Glutamatergic neuron (in vitro differentiated cells): ENCODE results near the gene PLEKHG5. TPM values are rescaled to one million over a fixed set of nuclear protein-coding genes. Genes with fewer than 3 reads are reported as not detected.

Experiments used
- DNase-seq: peaks from one replicate; pipeline ENCODE4 v3.0.0; 2022
- H3K27ac Mint-ChIP-seq: one replicate; pipeline ENCODE4 v1.8.0; 2020; ENCODE audit warnings: mild to moderate bottlenecking, mixed read lengths, inconsistent platforms; ENCODE audit not compliant: unreplicated experiment
- H3K27me3 Mint-ChIP-seq: one replicate; pipeline ENCODE4 v1.8.0; 2020; ENCODE audit warnings: mild to moderate bottlenecking, moderate library complexity, mixed read lengths, inconsistent platforms; ENCODE audit not compliant: unreplicated experiment
- H3K36me3 Mint-ChIP-seq: one replicate; pipeline ENCODE4 v1.8.0; 2020; ENCODE audit warnings: mild to moderate bottlenecking, mixed read lengths, inconsistent platforms; ENCODE audit not compliant: unreplicated experiment
- H3K4me1 Mint-ChIP-seq: one replicate; pipeline ENCODE4 v1.8.0; 2020; ENCODE audit warnings: mild to moderate bottlenecking, low read depth, mixed read lengths, inconsistent platforms; ENCODE audit not compliant: unreplicated experiment
- H3K4me3 Mint-ChIP-seq: one replicate; pipeline ENCODE4 v1.8.0; 2020; ENCODE audit warnings: mild to moderate bottlenecking, mixed read lengths, inconsistent platforms; ENCODE audit not compliant: unreplicated experiment
- H3K9me3 Mint-ChIP-seq: one replicate; pipeline ENCODE4 v1.8.0; 2020; ENCODE audit warnings: mild to moderate bottlenecking, moderate library complexity, mixed read lengths, inconsistent platforms; ENCODE audit not compliant: unreplicated experiment
- total RNA-seq: library from RNA; stranded (reverse); fragmentation: NEBNext Ultra II Directional; extraction: Animal tissue kit (Norgen Biotek cat#: 25700); gene quantifications from one replicate; pipeline ENCODE4 v1.2.1, GENCODE V29; 2021; ENCODE audit not compliant: unreplicated experiment
- TF ChIP-seq, protein P1 (sequence below): fragments of 200-600 bp; sonication (generic); IDR thresholded peaks from one replicate; pipeline ENCODE4 v1.5.0; 2021; ENCODE audit not compliant: partially characterized antibody, unreplicated experiment

Gene PLEKHG5
- total RNA-seq, 1 donor from 2014 or later, result 53.0 TPM

DNA sequence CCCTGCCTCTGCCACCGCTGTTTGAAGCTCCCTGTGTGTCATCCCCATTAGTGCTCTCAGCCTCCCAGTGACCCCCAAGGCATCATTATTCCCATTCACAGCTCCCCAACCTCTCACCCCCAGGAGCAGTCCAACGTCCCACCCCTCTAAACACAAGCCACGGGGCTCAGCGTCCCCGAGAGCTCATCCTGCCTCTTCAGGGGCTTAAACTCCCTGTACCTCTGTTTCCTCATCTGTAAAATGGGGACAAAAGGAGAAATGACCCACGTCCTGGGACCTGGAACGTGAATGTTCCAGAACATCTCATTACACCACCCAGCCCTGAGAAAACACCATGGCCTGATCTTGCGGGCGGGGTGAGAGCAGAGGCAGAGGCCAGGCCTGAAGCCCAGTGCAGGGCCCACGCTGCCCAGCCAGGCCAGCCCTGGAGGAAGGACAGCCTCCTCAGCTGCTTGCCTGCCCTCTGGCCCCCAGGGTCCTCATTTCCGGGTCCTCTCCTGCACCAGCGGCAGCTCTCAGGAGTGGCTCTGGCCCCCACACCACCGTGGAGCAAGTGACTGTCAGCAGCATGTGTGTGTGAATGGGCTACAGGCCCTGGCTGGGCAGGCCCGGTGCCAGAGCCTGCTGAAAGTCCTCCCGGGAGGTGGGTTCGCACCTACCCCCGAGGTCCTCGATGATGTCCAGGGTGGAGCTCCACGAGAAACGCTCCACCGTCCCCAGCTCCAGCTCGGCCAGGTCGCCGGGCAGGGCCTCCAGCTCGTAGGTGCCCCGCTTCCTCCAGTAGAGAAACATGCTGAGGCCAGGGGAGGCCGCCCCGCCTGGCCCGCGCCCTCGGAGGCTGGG, 14.1 kb upstream of the PLEKHG5 start:
- Mint-ChIP-seq H3K36me3 (no peaks in the 10 kb centered on the region), H3K9me3 (peaks cover 6% of the 10 kb centered on the region), H3K4me1 (peaks cover 10% of the 10 kb centered on the region), H3K27me3 (peaks cover 4% of the 10 kb centered on the region), H3K4me3 (no peak overlapping the region), H3K27ac (no peak overlapping the region)
- TF ChIP-seq, protein P1, sequence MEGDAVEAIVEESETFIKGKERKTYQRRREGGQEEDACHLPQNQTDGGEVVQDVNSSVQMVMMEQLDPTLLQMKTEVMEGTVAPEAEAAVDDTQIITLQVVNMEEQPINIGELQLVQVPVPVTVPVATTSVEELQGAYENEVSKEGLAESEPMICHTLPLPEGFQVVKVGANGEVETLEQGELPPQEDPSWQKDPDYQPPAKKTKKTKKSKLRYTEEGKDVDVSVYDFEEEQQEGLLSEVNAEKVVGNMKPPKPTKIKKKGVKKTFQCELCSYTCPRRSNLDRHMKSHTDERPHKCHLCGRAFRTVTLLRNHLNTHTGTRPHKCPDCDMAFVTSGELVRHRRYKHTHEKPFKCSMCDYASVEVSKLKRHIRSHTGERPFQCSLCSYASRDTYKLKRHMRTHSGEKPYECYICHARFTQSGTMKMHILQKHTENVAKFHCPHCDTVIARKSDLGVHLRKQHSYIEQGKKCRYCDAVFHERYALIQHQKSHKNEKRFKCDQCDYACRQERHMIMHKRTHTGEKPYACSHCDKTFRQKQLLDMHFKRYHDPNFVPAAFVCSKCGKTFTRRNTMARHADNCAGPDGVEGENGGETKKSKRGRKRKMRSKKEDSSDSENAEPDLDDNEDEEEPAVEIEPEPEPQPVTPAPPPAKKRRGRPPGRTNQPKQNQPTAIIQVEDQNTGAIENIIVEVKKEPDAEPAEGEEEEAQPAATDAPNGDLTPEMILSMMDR, result no peak
- no peak for DNase-seq

DNA sequence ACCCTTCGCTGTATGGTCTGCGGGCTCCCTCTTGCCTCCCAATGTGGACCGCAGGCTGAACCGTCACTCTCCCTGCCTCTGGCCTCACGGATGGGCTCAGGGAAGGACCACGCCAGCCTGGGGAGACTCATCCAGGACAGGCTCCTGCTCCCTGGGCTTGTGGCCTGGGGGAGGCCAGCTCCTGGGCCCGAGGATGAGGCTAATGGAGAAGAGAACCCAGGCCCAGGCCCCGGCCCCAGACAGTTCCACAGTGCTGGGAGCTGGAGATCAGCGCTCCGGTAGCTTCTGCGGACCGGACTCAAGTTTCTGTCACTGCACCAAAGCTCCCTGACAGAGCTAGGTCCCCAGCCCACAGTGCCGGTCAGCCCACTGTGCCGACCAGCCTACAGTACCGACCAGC, 13.4 kb upstream of the PLEKHG5 start:
- TF ChIP-seq, protein P1, result no peak
- Mint-ChIP-seq H3K4me3 (no peak overlapping the region), H3K36me3 (no peaks in the 10 kb centered on the region), H3K27me3 (peaks cover 4% of the 10 kb centered on the region), H3K9me3 (peaks cover 6% of the 10 kb centered on the region), H3K4me1 (peaks cover 10% of the 10 kb centered on the region), H3K27ac (no peak overlapping the region)
- no peak for DNase-seq

DNA sequence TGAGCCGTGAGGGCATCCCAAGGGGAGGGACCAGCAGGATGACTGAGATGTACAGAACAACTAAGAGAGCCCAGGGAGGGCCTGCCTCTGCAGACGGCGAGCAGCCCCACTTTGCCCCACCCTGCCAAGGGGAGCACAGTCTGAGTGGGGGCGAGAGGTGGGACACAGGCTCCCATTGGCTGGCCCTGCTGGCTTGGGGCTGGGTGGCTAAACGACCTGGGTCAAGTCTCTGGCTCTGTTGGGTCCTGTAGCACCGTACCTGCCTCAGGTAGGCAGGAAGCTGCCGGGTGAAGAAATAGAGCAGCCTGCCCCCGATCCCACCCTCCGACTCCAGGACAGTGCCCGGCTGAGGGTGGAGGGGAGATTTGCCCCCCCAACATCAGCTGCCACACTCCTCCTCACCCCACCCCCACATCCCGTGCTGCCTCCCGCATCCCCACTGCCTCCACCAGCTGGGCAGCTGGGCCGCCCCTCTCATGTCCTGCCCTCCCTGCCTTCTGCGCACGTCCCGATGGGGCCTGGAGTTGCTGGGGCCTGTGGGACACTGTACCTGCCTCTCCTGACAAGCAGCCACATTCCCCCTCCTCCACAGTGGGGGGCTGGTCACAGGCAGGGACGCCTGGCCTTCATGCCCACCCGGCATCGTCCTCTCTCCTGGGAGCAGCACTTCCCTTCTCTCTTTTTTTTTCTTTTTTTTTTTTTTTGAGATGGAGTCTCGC, 12.6 kb upstream of the PLEKHG5 start:
- Mint-ChIP-seq H3K36me3 (no peaks in the 10 kb centered on the region), H3K4me3 (no peak overlapping the region), H3K4me1 (peaks cover 14% of the 10 kb centered on the region), H3K27me3 (peaks cover 4% of the 10 kb centered on the region), H3K27ac (no peak overlapping the region), H3K9me3 (peaks cover 5% of the 10 kb centered on the region)
- TF ChIP-seq, protein P1, result no peak
- no peak for DNase-seq

GRCh38 chr1:6502000-6502891, 10.8 kb upstream of the PLEKHG5 start:
- Mint-ChIP-seq H3K27me3 (peaks cover 4% of the 10 kb centered on the region), H3K9me3 (peaks cover 5% of the 10 kb centered on the region), H3K4me3 (no peak overlapping the region), H3K4me1 (peaks cover 16% of the 10 kb centered on the region), H3K27ac (no peak overlapping the region), H3K36me3 (no peaks in the 10 kb centered on the region)
- no peak for DNase-seq
- TF ChIP-seq, protein P1, result no peak
